CD14-positive monocyte (primary cell): ENCODE measurements around the gene PPP3R1. TPM values are rescaled to one million over a fixed set of nuclear protein-coding genes. Genes with fewer than 3 reads are reported as not detected.

Source experiments
- DNase-seq, 3 donors: peaks; one replicate each; pipeline ENCODE4 v3.0.0-alpha.2; 2011 to 2022
- H2AFZ ChIP-seq: 2 replicates; pipeline ENCODE4 v1.6.0; 2012; ENCODE audit warnings: mild to moderate bottlenecking, low read depth, low read length, inconsistent platforms; ENCODE audit not compliant: insufficient read depth, poor library complexity, severe bottlenecking
- H3K27ac ChIP-seq, 2 donors: 1 replicate in 1 of 2; 2 replicates in 1 of 2; pipeline ENCODE4 v1.5.1; 2012 to 2013; ENCODE audit warnings: low read length in 2 of 2, control low read depth in 1 of 2, inconsistent platforms in 1 of 2, low read depth in 1 of 2, mild to moderate bottlenecking in 1 of 2
- H3K27me3 ChIP-seq, 2 donors: one replicate each; pipeline versions ENCODE4 v1.6.0 to v1.6.1; 2011 to 2013; ENCODE audit warnings: low read length in 2 of 2; ENCODE audit not compliant: control insufficient read depth in 2 of 2, insufficient read depth in 2 of 2
- H3K36me3 ChIP-seq, 2 donors: replicated peaks in 1 of 2; 1 replicate in 1 of 2; 2 replicates in 1 of 2; pipeline versions ENCODE4 v1.5.1 to v1.6.1; 2012 to 2013; ENCODE audit warnings: low read length in 2 of 2, control low read depth in 1 of 2, inconsistent platforms in 1 of 2, mild to moderate bottlenecking in 1 of 2; ENCODE audit not compliant: insufficient read depth in 2 of 2, control insufficient read depth in 1 of 2
- H3K4me1 ChIP-seq, 2 donors: 1 replicate in 1 of 2; 2 replicates in 1 of 2; pipeline versions ENCODE4 v1.5.1 to v1.6.1; 2012 to 2013; ENCODE audit warnings: low read length in 2 of 2, control low read depth in 1 of 2, inconsistent platforms in 1 of 2, mild to moderate bottlenecking in 1 of 2, moderate library complexity in 1 of 2; ENCODE audit not compliant: insufficient read depth in 2 of 2, control insufficient read depth in 1 of 2
- H3K4me2 ChIP-seq: replicated peaks from 2 replicates; pipeline ENCODE3; 2012; ENCODE audit warnings: low read length, moderate library complexity, mild to moderate bottlenecking; ENCODE audit not compliant: poor library complexity, severe bottlenecking; ENCODE audit errors: extremely low read depth
- H3K4me3 ChIP-seq, 3 experiments: fragments of 200-600 bp in 1 of 3; sonication (generic) in 1 of 3; replicated peaks in 1 of 3; 1 replicate in 2 of 3; 2 replicates in 1 of 3; pipeline ENCODE4 v1.5.1; 2011 to 2013; ENCODE audit warnings: low read length in 3 of 3, mild to moderate bottlenecking in 3 of 3, control low read depth in 2 of 3, low read depth in 2 of 3, inconsistent platforms in 1 of 3, moderate library complexity in 1 of 3
- H3K79me2 ChIP-seq: 2 replicates; pipeline ENCODE4 v1.6.0; 2012; ENCODE audit warnings: mild to moderate bottlenecking, control low read depth, inconsistent platforms, low read length, moderate library complexity; ENCODE audit not compliant: insufficient read depth
- H3K9ac ChIP-seq: 2 replicates; pipeline ENCODE4 v1.6.0; 2017; ENCODE audit warnings: low read length, mild to moderate bottlenecking; ENCODE audit not compliant: insufficient read depth, poor library complexity, severe bottlenecking
- H3K9me3 ChIP-seq, 2 donors: replicated peaks in 1 of 2; 1 replicate in 1 of 2; 2 replicates in 1 of 2; pipeline versions ENCODE4 v1.5.1 to v1.6.1; 2012 to 2013; ENCODE audit warnings: low read length in 2 of 2, control low read depth in 1 of 2; ENCODE audit not compliant: control insufficient read depth in 1 of 2, insufficient read depth in 1 of 2
- H4K20me1 ChIP-seq: 2 replicates; pipeline ENCODE4 v1.6.0; 2012; ENCODE audit warnings: mild to moderate bottlenecking, low read length, control low read depth, moderate library complexity; ENCODE audit not compliant: insufficient read depth
- H3K27ac Mint-ChIP-seq, 7 donors: one replicate each; pipeline ENCODE4 v1.8.0; 2020; ENCODE audit warnings: mild to moderate bottlenecking in 7 of 7, mixed read lengths in 7 of 7, moderate library complexity in 6 of 7, inconsistent platforms in 2 of 7
- H3K27me3 Mint-ChIP-seq, 3 donors: one replicate each; pipeline ENCODE4 v1.8.0; 2021 to 2022; ENCODE audit warnings: low read depth in 3 of 3, mild to moderate bottlenecking in 3 of 3, mixed read lengths in 3 of 3, moderate library complexity in 3 of 3, inconsistent platforms in 1 of 3
- H3K36me3 Mint-ChIP-seq, 2 donors: one replicate each; pipeline ENCODE4 v1.8.0; 2020; ENCODE audit warnings: mixed read lengths in 2 of 2, inconsistent platforms in 1 of 2, mild to moderate bottlenecking in 1 of 2
- H3K4me1 Mint-ChIP-seq: one replicate; pipeline ENCODE4 v1.8.0; 2020; ENCODE audit warnings: mild to moderate bottlenecking, mixed read lengths
- H3K4me3 Mint-ChIP-seq, 2 donors: one replicate each; pipeline ENCODE4 v1.8.0; 2020; ENCODE audit warnings: mild to moderate bottlenecking in 2 of 2, mixed read lengths in 2 of 2, moderate library complexity in 1 of 2
- H3K9me3 Mint-ChIP-seq, 7 donors: one replicate each; pipeline ENCODE4 v1.8.0; 2020 to 2022; ENCODE audit warnings: mixed read lengths in 7 of 7, mild to moderate bottlenecking in 6 of 7, moderate library complexity in 6 of 7, inconsistent platforms in 2 of 7
- CTCF ChIP-seq: fragments of 200-600 bp; IDR thresholded peaks from one replicate; pipeline ENCODE4 v1.8.0; 2022; ENCODE audit warnings: antibody characterized with exemption, mild to moderate bottlenecking
- WGBS: methylation state at CpG from one replicate; pipeline ENCODE4 v1.1.5; 2013; ENCODE audit warnings: missing lambda C conversion rate; ENCODE audit not compliant: insufficient coverage; 5-methylcytosine and 5-hydroxymethylcytosine counted together
- intact Hi-C, 2 donors: fragments of 100-400 bp; cut with micrococcal nuclease; formaldehyde crosslinking; loops; one replicate each; pipeline versions ENCODE4 v1.15.0 to v1.15.1; 2023
- polyA plus RNA-seq, 3 donors: library from polyadenylated mRNA; depleted of rRNA in 1 of 3; unstranded in 2 of 3; stranded (reverse) in 1 of 3; fragments of 300-500 nt in 2 of 3; fragments of >200 nt in 1 of 3; fragmentation: Illumina TruSeq in 2 of 3; gene quantifications; 1 replicate in 2 of 3; 2 replicates in 1 of 3; pipeline ENCODE4 v1.2.3, GENCODE V29; 2012 to 2021

Gene PPP3R1
- polyA plus RNA-seq, 3 donors, result 8.7 to 32.6 (median 10.7) TPM

- intact Hi-C loops, result loop anchor here in 1 of 2 donors (10.0 kb wide), 1 partner anchor 54 kb away; no protein-coding TSS in a partner anchor
- H3K9me3 Mint-ChIP-seq, result peaks cover 0 to 2% (median 0%) of the 10 kb centered on the region in 7 donors
- H3K36me3 Mint-ChIP-seq, result peaks cover 0 to 6% of the 10 kb centered on the region in 2 donors
- WGBS, result 33% methylated on average over 1 of the region's 5 CpGs
- H3K4me1 Mint-ChIP-seq, result peaks cover 63% of the 10 kb centered on the region
- Histone ChIP-seq H3K9ac (no peak overlapping the region), H3K9me3 (no peaks in the 10 kb centered on the region), H3K79me2 (peaks cover 99% of the 10 kb centered on the region), H3K27me3 (no peaks in the 10 kb centered on the region), H4K20me1 (peaks cover 99% of the 10 kb centered on the region), H3K27ac (peak overlapping the region; percentile 12 to 57), H2AFZ (no peak overlapping the region), H3K4me2 (peak overlapping the region; percentile 23), H3K36me3 (no peaks in the 10 kb centered on the region), H3K4me1 (peaks cover 18 to 33% of the 10 kb centered on the region in 2 donors), H3K4me3 (no peak overlapping the region)
- H3K4me3 Mint-ChIP-seq, result peak overlapping the region in 1 of 2 donors; percentile 50
- H3K27me3 Mint-ChIP-seq, result no peaks in the 10 kb centered on the region
- peak overlapping the region; percentile 15 to 85 (median 61) for H3K27ac Mint-ChIP-seq
- DNase-seq, result peak in 1 of 3 donors; percentile 17
- no peak for TF ChIP-seq CTCF
Measured at GRCh38 chr2:68230241-68231060, 21.9 kb downstream of the PPP3R1 start.

GRCh38 chr2:68226794-68227193, 25.5 kb downstream of the PPP3R1 start:
- Histone ChIP-seq H3K27me3 (no peaks in the 10 kb centered on the region), H3K9me3 (no peaks in the 10 kb centered on the region), H3K4me1 (peaks cover 23 to 48% of the 10 kb centered on the region in 2 donors), H3K79me2 (peaks cover 100% of the 10 kb centered on the region), H3K27ac (peak overlapping the region in 1 of 2 donors; percentile 55), H4K20me1 (peaks cover 100% of the 10 kb centered on the region), H3K9ac (no peak overlapping the region), H3K36me3 (no peaks in the 10 kb centered on the region), H2AFZ (no peak overlapping the region), H3K4me2 (no peak overlapping the region), H3K4me3 (no peak overlapping the region)
- no peak for TF ChIP-seq CTCF
- Mint-ChIP-seq H3K27ac (peak overlapping the region in 1 of 7 donors; percentile 17), H3K4me3 (no peak overlapping the region), H3K9me3 (no peaks in the 10 kb centered on the region), H3K4me1 (peaks cover 76% of the 10 kb centered on the region), H3K36me3 (peaks cover 2 to 7% of the 10 kb centered on the region in 2 donors), H3K27me3 (no peaks in the 10 kb centered on the region)
- intact Hi-C loops, result no loop called here
- WGBS, result no CpG with 5 or more reads among the region's 2 CpGs
- DNase-seq, result no peak
